Measurements from ENCODE around the gene CEP350.
"Not testable (repeated sequence)": the region's sequence is repeated elsewhere in the genome, so short reads cannot be mapped to it uniquely, and the experiment has no call there.

CEP350 gene

DNA sequence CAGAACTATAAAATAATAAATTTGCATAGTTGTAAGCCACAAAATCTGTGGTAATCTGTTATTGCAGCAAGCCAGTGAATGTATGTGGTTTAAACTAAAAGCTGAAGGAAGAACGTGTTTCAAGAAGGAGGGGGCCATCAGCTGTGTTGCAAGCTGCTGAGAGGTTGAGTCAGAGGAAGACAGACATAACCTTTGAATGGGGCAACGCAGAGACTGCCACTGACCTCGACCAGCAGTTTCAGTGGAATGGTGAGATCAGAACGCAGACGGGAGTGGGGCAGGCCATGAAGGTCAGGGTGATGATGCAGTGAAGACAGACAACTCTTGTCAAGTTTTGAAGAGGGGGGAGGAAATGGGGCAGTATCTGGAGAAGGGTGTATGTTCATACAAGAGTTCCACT is 176.9 kb downstream of the CEP350 start:
- no peak for DNase-seq

DNA sequence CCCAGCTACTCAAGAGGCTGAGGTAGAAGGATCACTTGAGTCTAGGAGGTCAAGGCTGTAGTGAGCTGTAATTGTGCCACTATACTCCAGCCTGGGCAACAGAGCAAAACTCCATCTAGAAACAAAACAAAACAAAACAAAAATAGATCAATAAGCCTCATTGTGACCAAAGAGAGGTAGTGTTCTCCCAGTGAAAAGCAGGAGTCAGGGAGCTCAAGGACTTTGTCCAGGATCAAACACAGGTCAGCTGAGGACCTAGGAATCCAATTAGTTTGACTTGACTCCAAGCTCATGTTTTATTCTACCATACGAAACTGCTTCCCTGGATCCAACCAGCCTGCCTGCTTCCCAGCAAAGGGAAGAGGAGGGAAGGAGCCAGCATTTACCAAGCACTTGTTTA is 178.6 kb downstream of the CEP350 start:
- DNase-seq: no peak

DNA sequence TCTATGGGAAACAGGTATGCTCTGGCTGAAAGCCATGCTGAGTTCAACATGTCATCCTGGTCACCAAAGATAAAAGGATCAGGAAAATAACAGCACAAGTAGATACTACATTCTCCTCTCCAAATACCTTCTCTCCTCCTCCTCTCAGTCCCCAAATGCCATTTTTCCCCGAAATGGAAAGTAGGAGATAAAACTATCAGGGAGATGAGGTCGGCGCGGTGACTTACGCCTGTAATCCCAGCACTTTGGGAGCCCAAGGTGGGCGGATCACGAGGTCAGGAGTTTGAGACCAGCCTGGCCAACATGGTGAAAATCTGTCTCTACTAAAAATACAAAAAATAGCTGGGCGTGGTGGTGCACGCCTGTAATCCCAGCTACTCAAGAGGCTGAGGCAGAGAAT is 179.1 kb downstream of the CEP350 start:
- not testable (repeated sequence) for DNase-seq

DNA sequence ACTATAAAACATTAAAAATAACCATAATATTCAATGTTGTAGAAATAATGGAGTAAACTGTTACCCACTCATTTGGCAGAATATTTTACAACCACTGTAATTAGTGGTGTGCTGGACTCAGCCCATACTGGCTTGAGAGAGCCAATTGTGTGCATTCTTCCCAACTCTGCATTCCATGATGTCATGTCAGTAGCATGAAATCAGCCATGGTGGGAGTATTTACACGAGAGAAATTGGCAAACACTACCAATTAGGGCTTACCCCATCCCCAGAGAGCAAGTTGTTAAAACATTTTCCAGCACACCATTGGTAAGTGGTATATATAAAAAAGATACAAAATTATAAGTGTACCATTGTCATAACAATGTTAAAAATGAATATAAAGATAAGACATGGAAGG is 180.9 kb downstream of the CEP350 start:
- no peak for DNase-seq

DNA sequence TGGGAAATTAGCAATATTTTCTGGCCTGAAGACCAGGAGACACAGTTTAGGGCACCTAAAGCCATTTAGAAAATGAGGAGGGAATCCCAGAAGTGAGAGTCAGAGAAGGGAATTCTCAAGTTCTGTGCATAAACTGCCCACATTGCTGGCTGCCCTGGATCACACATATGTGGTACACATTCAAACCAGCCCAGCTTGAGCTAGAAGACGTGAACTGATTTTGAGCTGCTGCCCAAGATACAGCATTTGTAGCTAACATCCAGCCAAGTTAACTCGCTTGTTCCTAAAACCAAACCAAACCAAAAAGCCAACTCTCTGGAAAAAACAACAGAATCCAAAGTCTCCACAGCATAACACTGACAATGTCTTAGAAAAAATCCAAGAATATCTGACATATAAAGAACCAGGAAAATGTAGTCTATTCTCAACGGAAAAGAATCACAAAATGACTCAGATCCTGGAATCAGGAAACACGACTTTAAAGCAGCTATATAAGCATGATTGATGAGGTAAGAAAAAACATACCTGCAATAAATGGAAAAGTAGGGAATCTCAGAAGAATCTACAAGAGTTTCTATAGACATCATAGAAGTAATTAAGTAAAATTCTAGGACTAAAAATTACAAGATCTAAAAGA is 181.8 kb downstream of the CEP350 start:
- no peak for DNase-seq

- no peak for DNase-seq
These were observed 182.4 kb downstream of the CEP350 start for GRCh38 chr1:180136968-180137356.

- DNase-seq: no peak
These were observed 183.2 kb downstream of the CEP350 start for GRCh38 chr1:180137776-180138175.

DNA sequence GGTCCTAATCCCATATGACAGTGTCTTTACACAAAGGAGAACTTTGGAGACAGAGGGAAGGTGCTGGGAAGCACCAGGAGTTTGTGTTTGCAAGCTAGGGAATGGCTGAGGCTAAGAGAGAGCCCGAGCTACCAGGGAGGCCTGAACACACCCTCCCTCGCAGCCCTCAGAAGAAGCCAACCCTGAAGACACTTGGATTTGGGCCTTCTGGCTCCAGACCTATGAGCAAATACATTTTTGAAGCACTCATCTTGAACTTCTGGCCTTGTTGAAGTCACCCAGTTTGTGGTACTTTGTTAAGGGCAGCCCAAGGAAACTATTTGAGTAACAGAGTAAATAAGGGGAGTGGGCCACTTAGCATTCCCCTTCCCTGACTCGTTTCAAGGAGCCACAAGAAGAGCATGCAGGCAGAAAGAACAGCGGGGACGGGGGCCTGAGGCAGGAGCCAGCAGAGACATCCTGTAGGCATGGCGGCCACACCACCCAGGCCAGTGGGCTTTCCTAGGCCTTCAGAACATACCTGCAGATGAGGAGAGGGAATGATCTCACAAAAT is 186.8 kb downstream of the CEP350 start:
- DNase-seq: no peak

GRCh38 chr1:180143359-180143758 is 188.7 kb downstream of the CEP350 start:
- no peak for DNase-seq

GRCh38 chr1:180144659-180145357 is 190.2 kb downstream of the CEP350 start:
- no peak for DNase-seq

DNA sequence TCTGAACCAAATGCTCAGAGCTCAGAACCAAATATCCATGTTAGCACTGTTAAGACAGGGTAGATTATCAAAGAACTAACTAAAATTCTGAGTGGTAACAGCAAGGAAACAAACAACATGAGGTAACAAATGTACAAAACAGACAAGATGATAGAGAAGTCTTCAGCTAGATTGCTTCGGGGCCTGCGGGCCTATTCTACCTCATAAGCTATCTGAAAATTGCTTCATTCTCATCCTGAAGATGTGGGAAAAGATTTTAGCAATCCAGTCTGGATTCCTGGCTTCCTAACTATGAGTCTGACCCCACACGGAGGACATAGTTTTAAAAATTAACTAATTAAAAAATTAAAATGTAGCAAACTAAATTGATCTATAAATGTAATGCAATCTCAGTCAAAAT is 190.8 kb downstream of the CEP350 start:
- no peak for DNase-seq

DNA sequence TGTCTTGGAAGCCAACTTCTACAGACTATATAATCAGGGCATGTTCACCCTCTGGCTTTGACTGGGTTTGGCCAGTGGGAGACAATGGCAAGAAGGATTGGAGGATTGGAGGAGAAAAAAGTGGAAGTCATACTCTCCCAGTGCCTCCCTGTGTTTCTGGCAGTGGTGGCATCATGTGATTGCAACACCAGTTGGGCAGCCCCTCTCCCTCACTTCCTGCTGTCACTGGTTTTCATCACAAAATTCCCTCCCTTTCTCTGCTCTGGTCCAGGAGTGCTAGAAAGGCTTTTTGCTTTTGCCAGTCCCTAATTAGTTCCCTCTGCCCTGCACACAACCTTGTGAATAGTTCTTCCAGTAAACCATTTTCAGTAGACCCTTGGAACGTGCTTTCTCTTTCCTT is 196.4 kb downstream of the CEP350 start:
- DNase-seq: no peak

DNA sequence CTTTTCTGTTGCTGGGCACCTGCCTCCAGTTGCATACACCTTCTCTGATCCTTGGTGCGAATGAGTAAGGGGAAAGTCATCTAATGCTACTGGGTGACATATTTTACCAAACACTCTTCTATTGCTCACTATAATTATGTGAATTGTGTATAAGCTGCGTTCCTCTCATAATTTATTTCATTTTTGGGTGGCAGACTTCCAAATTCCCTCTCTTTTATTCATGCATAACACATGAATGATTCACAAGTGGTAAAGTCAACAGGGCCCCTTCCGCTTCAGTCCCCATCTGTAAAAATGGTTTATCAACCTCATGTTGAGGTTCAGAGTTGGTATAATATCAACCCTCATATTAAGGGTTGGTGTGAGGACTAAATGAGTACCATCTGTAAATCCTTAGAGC is 196.9 kb downstream of the CEP350 start:
- no peak for DNase-seq

DNA sequence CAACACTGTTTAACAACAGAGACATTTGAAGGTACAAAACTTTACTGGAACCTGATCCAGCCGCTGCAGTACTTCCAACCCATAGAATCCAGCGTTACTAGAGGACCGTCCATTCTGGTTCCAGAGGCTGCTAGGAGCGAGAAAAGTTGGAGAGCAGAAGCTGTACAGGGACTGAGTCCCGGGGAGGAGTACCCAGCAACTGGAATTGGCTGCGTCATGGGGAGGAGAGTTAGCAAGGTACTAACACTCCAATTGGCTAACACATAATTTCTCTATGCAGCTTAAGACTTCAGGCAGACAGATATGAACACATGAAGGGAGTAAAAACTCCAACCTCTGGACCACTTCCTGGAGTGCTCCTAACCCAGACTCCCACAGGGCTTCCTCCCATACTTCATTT is 198.0 kb downstream of the CEP350 start:
- no peak for DNase-seq

DNA sequence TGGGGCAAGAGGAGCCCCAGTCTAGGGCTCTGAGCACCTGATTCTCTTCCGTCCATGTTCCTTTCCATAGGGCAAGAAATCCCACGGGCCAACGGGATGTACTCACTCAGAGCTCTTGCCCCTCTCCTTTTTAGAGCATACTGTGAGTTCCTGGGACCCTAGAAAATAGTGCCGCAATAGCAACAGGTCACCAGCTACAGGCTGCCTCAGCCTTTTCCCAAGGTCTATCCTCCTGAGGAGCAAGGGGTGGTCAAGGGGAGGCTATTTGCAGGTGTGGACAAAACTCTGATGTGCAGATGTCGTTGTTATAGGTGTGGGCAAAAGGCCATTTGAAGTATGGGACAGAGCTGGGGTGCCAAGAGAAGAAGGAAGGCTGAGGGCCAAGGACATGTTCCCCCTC is 198.4 kb downstream of the CEP350 start:
- DNase-seq: no peak

DNA sequence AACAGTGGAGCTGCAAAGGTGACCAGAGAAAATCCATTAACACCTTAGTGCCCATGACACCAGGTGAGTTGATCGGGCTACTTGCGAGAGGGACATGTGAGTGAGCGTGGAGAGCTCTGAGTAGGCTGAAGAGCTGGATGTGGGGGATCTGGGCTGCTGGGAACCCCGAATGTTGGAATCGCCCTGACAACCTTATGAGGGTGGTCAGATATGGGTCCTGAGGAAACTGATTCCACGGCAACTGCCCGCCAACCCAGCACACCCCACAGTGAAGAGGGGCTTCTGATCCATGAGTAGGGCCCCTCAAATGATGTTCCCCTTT is 199.4 kb downstream of the CEP350 start:
- no peak for DNase-seq

DNA sequence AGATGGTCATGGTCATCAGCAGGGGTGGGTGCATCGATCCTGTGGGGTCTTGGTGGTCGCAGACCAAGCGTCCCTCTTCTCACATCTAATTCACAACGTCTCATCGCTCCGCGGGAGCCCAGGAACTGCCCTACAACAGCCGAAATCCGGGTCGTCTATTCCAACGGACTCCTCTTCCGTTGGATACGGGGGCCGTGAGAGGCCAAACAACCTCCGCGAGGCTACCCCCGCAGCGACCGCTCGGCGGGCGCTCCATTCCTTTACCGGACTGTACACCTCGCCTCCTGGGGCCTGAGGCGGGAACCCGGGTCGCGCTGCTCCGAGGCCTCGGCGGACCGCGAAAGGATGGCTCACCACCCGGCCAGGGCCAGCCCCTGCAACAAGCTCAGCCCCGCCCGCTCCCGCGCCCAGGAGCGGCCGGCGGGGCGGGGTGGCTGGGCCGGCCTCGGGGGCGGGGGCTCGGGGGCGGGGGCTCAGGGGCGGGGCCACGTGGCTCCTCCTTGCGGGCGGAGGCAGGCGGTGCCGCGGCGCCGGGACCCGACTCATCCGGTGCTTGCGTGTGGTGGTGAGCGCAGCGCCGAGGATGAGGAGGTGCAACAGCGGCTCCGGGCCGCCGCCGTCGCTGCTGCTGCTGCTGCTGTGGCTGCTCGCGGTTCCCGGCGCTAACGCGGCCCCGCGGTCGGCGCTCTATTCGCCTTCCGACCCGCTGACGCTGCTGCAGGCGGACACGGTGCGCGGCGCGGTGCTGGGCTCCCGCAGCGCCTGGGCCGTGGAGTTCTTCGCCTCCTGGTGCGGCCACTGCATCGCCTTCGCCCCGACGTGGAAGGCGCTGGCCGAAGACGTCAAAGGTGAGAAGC is 199.9 kb downstream of the CEP350 start, which contains the start of gene QSOX1:
Gene QSOX1, plus strand, starts transcription at position 545 of the 857 bp plus-strand sequence. Its CDS starts 39 bp downstream, at position 584.
- DNase-seq: peak; percentile 87

DNA sequence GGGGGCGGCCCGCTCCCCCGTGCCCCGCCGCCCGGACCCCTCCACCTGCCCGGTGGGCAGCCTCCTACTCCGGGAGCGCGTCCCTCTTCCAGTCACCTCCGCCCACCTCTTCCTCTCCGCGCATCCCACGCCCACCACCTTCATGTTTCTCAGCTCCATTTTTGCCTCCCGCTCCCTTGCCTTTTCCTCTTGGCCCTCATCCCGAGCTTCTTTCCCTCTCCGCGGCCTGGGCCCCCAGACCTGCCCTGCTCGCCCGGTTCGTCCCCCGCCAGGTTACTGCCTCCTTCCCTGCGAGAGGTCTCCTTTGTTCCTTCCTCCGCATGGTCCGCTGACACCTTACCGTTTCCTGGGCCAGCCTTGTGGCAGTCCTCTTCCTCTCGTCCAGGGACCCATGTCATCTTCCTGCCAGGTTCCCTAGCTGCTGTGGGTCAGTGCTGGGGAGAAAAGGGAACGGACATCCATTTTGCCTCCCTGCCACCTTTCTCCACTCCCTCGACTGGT is 200.6 kb downstream of the CEP350 start:
- DNase-seq: no peak

DNA sequence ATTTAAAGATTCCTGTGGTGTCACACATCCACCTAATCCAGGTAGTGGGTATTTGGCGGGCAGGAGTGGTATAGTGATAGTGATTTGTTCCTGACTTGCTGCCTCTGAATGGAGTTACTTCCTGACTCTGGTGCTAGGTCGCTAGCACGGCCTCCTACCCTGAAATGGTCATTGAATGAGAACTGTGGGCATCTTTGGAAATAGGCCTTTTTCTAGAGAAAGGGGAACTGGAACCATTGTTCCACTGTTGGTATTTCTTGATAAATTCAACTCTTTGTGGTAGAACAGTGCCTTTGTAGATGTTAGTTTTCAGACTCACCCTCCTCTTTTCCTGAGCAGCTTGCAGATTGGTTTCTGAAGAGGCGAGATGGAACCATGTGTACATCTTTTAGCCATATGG is 201.6 kb downstream of the CEP350 start:
- peak; percentile 29 for DNase-seq

DNA sequence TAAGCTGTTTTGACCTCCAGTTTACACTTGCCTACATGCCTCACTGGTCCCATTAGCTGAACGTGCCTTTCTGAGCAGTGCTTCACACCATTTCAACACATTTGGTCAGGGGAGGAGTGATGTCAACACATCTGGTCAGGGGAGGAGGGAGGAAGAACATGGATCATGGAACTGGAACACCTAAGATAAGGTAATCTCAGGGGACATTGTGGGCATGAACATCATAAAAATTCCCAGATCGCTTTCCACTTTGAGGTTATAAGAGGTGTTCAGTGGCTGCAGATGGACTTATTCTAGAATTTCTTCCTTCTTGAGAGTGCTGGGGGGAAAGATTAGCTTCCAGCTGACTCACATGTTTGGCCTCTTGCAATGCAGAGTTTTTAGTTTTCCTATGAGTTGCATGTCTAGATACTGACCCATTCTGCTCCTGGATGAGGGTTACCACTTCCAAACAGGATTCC is 202.1 kb downstream of the CEP350 start:
- no peak for DNase-seq

GRCh38 chr1:180157108-180157507 is 202.5 kb downstream of the CEP350 start:
- no peak for DNase-seq

DNA sequence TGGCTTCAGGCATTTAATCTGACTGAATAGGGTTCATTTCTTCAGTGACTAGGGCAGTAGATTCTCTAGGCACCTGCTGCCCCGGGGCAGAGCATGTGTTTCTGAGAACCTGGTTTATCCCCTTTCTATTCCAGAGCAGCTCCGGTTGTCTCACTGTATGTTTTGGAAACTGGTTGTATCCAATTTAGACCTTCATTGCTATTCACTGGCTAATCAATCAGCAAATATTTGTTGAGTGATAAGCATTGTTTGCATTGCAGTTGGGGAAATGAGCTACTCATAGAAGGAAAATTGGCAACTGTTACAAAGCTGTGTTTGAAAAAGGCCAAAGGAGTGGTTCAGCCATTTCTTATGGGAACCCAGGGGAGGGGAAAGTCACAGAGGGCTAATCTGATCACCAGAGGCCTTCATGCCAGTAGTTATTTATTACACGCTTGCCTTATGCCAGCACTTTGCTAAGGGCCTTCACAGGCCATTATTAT is 203.0 kb downstream of the CEP350 start:
- no peak for DNase-seq
